HG02852 (cell line): ENCODE measurements around the gene STARD3NL.

Experiments used
- ATAC-seq: cut with Tn5 transposase; IDR thresholded peaks from one replicate; pipeline ENCODE4 v1.9.1; 2021; ENCODE audit warnings: mild to moderate bottlenecking, moderate library complexity; ENCODE audit not compliant: unreplicated experiment

The STARD3NL gene

GRCh38 chr7:38182450-38182849 is 4.4 kb downstream of the STARD3NL start:
- ATAC-seq: no peak

- no peak for ATAC-seq
These were observed 7.6 kb downstream of the STARD3NL start for GRCh38 chr7:38185395-38186307.

- ATAC-seq: no peak
These were observed 8.7 kb downstream of the STARD3NL start for GRCh38 chr7:38186593-38187314.

GRCh38 chr7:38187794-38188440 is 9.9 kb downstream of the STARD3NL start:
- peak; percentile 95 for ATAC-seq

DNA sequence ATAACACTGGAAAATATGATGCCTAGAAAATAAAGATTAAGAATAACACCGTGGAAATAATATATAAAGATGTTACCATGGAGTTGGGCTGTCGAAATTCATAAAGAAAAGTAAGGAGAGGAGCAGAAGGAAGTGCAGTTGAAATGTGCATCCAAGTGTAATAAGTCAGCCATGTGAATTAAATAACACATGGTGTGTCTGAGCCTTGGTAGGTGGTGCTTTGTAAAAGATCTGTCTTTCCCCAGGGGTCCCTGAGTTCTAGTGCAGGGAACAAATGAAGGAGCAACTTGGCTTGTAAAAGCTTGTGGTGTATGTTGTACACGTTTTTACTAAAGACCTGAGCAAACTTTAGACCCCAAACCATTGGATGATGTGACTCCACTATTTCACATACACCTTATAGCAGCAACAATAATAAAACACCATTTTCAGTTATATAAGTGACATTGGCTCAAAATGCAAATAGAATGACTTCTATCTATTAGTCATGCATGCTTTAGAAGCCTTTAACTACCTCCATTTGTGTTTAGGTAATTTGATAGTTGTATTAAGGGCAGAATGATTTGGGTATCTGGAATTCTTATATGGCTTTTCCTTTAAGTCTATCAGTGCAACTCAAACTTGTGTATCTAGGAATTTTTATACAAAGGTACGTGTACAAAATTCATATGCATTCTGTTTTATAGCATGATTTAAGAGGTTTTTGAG is 11.3 kb downstream of the STARD3NL start:
- no peak for ATAC-seq

GRCh38 chr7:38190011-38190410 is 12.0 kb downstream of the STARD3NL start:
- ATAC-seq: no peak

GRCh38 chr7:38191791-38192190 is 13.7 kb downstream of the STARD3NL start:
- no peak for ATAC-seq

- no peak for ATAC-seq
These were observed 14.3 kb downstream of the STARD3NL start for GRCh38 chr7:38192327-38192726.

DNA sequence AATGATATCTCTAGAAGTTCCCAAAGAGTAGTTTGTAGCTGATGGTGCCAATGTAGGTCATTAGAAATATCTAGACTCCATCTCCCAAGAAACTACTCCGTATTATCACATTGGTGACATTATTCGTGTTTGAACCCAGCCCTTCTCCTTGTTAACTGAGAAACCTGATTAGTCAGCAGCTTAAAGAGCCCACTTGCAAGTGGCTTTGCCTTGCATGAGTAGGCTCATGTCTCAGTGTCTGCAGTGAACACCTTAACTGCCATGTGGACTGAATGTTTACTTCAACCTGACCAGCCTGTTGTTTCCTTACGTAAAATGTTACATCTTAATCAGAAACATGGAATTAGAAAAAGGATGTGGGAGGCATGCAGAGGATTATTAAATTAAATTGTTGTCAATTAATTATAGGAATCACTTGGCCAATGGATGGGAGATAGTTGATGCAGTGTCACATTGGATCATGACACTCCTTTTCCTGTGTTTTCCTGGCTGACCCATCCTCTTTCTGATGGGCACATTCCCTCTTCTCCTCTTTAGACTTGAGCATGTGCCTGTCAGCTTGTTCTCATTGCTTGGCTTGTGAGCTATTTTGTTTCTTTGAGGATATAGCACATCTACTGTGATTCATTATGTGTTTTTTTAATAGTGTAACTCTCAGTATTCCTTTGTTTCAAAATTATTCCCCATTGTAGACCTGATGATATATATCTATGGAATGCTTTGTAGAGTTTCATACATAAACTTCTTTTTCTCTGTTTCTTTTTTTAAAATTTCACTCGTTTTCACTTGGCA is 18.0 kb downstream of the STARD3NL start:
- no peak for ATAC-seq

DNA sequence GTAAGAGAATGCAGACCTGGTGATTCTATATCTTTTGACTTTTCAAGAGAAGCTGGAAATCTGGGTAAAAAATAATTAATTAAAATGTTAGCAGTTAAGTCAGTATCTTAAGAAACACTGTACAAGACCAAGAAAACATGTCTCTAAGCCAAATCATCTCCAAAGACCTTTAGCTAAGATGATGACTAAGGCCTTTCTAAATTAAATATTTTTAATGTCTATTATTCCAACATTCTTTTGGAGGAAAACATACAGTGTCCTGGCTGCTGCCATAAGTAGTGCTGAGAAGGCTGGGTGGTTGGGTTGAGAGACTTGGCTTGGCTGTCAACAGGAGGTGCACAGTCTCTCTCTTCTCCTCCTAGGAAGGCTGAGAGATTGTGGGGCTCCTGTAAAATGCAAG is 20.3 kb downstream of the STARD3NL start:
- ATAC-seq: no peak

DNA sequence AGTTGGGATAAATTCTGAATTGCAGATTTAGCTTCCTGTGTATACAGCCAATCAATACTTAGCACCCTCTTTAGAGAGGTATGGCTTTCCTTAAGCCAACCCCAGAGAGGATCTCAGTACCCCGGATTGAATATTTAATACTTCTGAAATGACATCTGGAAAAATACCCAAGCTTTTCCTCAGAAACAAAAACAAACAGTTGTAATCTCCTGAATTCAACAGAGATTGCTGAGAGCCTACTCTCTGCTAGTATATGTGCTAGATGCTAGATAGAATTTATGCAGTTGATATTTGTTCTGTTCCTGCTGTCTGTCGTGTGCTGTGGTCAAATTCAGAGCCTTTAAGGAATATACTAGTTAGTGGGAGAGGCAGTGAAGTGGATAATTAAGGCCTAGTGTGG is 21.1 kb downstream of the STARD3NL start:
- ATAC-seq: no peak

- ATAC-seq: no peak
These were observed 21.7 kb downstream of the STARD3NL start for GRCh38 chr7:38199782-38200181.

- no peak for ATAC-seq
These were observed 28.0 kb downstream of the STARD3NL start for GRCh38 chr7:38206071-38206470.

- no peak for ATAC-seq
These were observed 29.8 kb downstream of the STARD3NL start for GRCh38 chr7:38207843-38208242.

GRCh38 chr7:38211486-38211885 is 33.4 kb downstream of the STARD3NL start:
- ATAC-seq: no peak

DNA sequence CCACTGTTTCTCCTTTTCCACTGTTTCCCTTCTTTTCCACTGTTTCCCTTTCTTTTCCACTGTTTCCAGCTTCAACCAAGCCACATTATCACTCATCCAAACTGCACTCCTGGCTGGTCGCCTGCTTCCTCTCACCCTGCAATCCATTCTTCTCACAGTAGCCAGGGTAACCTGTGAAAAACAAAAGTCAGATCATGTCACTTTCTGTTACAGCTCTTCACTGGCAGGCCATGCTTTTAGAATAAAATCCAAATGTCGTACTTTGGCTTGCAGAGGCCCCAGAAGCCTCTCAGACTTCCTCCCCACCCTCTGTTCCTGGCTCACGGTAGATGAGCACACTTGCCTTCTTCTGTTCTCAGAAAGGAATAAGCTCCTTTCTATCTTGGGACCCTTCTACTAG is 33.9 kb downstream of the STARD3NL start:
- no peak for ATAC-seq

- ATAC-seq: no peak
These were observed 37.1 kb downstream of the STARD3NL start for GRCh38 chr7:38215115-38215514.

GRCh38 chr7:38215735-38216670 is 38.0 kb downstream of the STARD3NL start:
- ATAC-seq: peak; percentile 92

DNA sequence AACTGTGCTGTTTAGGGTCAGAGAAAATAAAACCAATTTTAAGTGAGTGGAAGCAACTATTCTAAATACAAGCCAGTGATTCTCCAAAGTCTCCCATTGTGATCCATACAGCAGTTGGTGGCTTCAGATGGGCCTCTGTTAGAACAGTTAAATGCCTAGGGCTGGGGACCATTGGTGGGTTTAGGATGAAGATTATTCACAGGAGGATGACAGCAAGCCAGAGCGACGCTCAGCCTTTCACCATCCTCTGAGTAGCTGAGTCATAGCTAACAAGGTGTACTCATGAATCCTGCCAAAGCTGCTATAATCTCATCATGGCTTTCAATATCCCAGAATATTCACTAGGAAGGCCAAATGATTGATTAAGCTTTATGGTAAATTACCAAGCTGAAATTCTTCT is 39.6 kb downstream of the STARD3NL start:
- ATAC-seq: no peak
